NT2/D1 (cell line): ENCODE results near the gene STARD6.
"Not testable (repeated sequence)": the region's sequence is repeated elsewhere in the genome, so short reads cannot be mapped to it uniquely, and the experiment has no call there.

Experiments used
- YY1 ChIP-seq: IDR thresholded peaks from 2 replicates; pipeline ENCODE4 v1.6.1; 2011; ENCODE audit not compliant: insufficient read length, insufficient read depth
- ZNF274 ChIP-seq: IDR thresholded peaks from 2 replicates; pipeline ENCODE4 v1.6.1; 2011; ENCODE audit warnings: mild to moderate bottlenecking, low read depth, low read length

DNA sequence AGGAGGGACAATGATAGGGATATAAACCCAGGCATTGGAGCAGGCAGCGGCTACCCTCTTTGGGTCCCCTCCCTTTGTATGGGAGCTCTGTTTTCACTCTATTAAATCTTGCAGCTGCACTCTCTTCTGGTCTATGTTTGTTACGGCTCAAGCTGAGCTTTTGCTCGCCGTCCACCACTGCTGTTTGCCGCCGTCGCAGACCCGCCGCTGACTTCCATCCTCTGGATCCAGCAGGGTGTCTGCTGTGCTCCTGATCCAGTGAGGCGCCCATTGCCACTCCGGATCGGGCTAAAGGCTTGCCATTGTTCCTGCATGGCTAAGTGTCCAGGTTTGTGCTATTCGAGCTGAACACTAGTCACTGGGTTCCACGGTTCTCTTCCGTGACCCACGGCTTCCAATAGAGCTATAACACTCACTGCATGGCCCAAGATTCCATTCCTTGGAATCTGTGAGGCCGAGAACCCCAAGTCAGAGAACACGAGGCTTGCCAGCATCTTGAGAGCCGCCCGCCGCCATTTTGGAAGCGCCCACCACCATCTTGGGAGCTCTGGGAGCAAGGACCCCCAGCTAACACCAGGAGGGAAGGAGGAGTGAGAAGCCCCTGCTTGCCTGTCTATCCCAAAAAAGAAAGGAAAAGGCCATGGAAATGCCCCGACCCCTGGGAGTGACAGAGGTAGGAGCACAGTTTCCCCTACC lies 29.3 kb upstream of the STARD6 start:
- not testable (repeated sequence) for TF ChIP-seq YY1, ZNF274
